ENCODE data around the gene CRIM1. TPM values are rescaled to one million over a fixed set of nuclear protein-coding genes. Genes with fewer than 3 reads are reported as not detected.

The CRIM1 gene
- total RNA-seq, 1 donor from 2014 or later, result 97.8 TPM

GRCh38 chr2:36449943-36450392 lies 94.4 kb downstream of the CRIM1 start:
- FAIRE-seq (no peak), DNase-seq (ENCODE audit: low spot score in 2 of 2) (no peak)

- FAIRE-seq (no peak), DNase-seq (ENCODE audit: low spot score in 2 of 2) (no peak)
Observed at GRCh38 chr2:36450466-36451196, 95.1 kb downstream of the CRIM1 start.

- no peak for DNase-seq (ENCODE audit: low spot score in 2 of 2)
- FAIRE-seq, result no peak
Observed at GRCh38 chr2:36451512-36451911, 95.9 kb downstream of the CRIM1 start.

- FAIRE-seq (no peak), DNase-seq (ENCODE audit: low spot score in 2 of 2) (no peak)
Observed at GRCh38 chr2:36452260-36452659, 96.7 kb downstream of the CRIM1 start.

GRCh38 chr2:36453652-36454051 lies 98.1 kb downstream of the CRIM1 start:
- FAIRE-seq, result no peak

GRCh38 chr2:36455011-36455410 lies 99.4 kb downstream of the CRIM1 start:
- DNase-seq (ENCODE audit: low spot score in 2 of 2) (no peak), FAIRE-seq (no peak)

More at GRCh38 chr2:36453652-36454051, 98.1 kb downstream of the CRIM1 start:
- DNase-seq (ENCODE audit: low spot score in 2 of 2), result no peak

- DNase-seq (ENCODE audit: low spot score in 2 of 2), result no peak
Observed at GRCh38 chr2:36455788-36456187, 100.2 kb downstream of the CRIM1 start.

GRCh38 chr2:36456227-36457175 lies 100.9 kb downstream of the CRIM1 start:
- FAIRE-seq (no peak), DNase-seq (ENCODE audit: low spot score in 2 of 2) (no peak)

More at GRCh38 chr2:36455788-36456187, 100.2 kb downstream of the CRIM1 start:
- FAIRE-seq, result no peak

GRCh38 chr2:36458106-36458505 lies 102.5 kb downstream of the CRIM1 start:
- DNase-seq (ENCODE audit: low spot score in 2 of 2) (no peak), FAIRE-seq (no peak)

- FAIRE-seq, result no peak
- DNase-seq (ENCODE audit: low spot score in 2 of 2), result no peak
Observed at GRCh38 chr2:36459725-36460137, 104.2 kb downstream of the CRIM1 start.

GRCh38 chr2:36461039-36461681 lies 105.6 kb downstream of the CRIM1 start:
- peak in 1 of 2 donors; percentile 20 for DNase-seq (ENCODE audit: low spot score in 2 of 2)
- no peak for FAIRE-seq

- FAIRE-seq (no peak), DNase-seq (ENCODE audit: low spot score in 2 of 2) (no peak)
Observed at GRCh38 chr2:36462311-36462935, 106.8 kb downstream of the CRIM1 start.

- FAIRE-seq, result no peak
- no peak for DNase-seq (ENCODE audit: low spot score in 2 of 2)
Observed at GRCh38 chr2:36463365-36463764, 107.8 kb downstream of the CRIM1 start.

- DNase-seq (ENCODE audit: low spot score in 2 of 2) (no peak), FAIRE-seq (no peak)
Observed at GRCh38 chr2:36464006-36464721, 108.6 kb downstream of the CRIM1 start.

GRCh38 chr2:36466135-36466534 lies 110.6 kb downstream of the CRIM1 start:
- FAIRE-seq, result no peak

GRCh38 chr2:36468463-36469105 lies 113.0 kb downstream of the CRIM1 start:
- FAIRE-seq, result no peak
- DNase-seq (ENCODE audit: low spot score in 2 of 2), result no peak

More at GRCh38 chr2:36466135-36466534, 110.6 kb downstream of the CRIM1 start:
- DNase-seq (ENCODE audit: low spot score in 2 of 2), result no peak

- DNase-seq (ENCODE audit: low spot score in 2 of 2), result no peak
- no peak for FAIRE-seq
Observed at GRCh38 chr2:36469106-36469477, 113.5 kb downstream of the CRIM1 start.

GRCh38 chr2:36469710-36470109 lies 114.1 kb downstream of the CRIM1 start:
- FAIRE-seq (no peak), DNase-seq (ENCODE audit: low spot score in 2 of 2) (no peak)

- DNase-seq (ENCODE audit: low spot score in 2 of 2), result no peak
- no peak for FAIRE-seq
Observed at GRCh38 chr2:36473230-36473629, 117.7 kb downstream of the CRIM1 start.
